ENCODE results near the gene GLI1.
"Not testable (repeated sequence)": the region's sequence is repeated elsewhere in the genome, so short reads cannot be mapped to it uniquely, and the experiment has no call there.

Gene GLI1

GRCh38 chr12:57459750-57460467 is at the start of gene GLI1:
Gene GLI1, plus strand, starts transcription at chr12:57459785. Its CDS starts 3,907 bp downstream, at chr12:57463692.
- DNase-seq: peak; percentile 89

DNA sequence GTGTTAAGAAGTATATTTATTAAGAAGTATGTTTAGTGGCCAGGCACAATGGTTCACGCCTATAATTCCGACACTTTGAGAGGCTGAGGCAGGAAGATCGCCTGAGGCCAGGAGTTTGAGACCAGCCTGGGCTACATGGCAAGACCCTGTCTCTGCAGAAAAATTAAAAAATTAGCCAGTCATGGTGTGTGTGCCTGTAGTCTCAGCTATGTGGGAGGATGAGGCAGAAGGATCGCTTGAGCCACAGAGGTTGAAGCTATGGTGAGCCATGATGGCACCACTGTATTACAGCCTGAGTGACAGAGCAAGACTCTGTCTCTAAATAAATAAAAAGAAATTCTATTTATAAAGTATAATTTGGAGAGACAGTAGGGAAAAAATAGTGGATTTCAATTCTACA is 49.1 kb upstream of the GLI1 start:
- no peak for DNase-seq

GRCh38 chr12:57414160-57414559 is 45.4 kb upstream of the GLI1 start:
- DNase-seq: not testable (repeated sequence)

DNA sequence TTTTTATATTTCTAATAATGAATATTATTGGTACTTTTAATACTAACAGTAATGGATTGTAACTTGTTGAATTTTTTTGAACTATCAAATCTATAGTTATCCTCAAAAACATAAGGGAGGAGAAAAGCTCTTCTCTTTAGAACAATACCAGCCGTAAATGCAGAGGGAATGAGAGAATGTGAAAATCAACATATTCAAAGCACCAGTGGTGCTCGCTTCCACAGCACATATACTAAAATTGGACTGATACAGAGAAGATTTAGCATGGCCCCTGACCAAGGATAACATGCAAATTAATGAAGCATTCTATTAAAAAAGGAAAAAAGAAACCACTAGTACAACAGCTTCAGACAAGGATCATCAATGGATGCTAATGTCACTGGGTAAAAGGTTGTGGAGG is 44.5 kb upstream of the GLI1 start:
- no peak for DNase-seq

DNA sequence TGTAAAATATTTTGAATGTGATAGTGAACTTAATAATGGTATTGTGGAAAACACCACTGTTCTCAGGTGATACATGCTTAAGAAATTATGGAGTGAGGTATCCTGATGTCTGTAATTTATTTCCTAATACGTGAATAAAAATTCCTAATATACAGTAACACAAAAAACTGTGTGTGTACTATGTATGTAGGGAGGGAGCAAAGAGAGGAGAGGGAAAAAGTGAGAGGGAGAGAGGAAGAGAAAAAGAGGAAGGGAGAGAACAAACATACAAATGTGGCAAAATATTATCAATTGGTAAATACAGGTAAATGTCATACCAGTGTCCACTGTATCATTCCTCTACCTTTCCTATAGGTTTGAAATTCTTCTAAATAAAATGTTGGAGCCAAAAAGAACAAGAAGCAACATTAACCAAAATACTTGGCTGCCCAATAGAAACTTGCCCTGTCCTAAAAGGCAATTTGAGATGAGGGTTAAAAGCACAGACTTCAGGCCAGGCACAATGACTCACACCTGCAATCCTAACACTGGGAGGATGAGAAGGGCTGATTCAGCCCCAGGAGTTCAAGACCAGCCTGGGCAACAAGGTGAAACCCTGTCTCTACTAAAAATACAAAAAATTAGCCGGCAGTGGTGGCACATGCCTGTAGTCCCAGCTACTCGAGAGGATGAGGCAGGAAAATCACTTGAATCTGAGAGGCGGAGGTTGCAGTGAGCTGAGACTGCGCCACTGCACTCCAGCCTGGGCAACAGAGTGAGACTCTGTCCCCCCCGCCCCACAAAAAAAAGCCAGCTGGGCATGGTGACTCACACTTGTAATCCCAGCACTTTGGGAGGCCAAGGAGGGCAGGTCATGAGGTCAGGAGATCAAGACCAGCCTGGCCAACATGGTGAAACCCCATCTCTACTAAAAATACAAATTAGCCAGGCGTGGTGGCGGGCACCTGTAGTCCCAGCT is 43.3 kb upstream of the GLI1 start:
- DNase-seq: no peak

GRCh38 chr12:57418255-57418654 is 41.3 kb upstream of the GLI1 start:
- DNase-seq: no peak

GRCh38 chr12:57419495-57419894 is 40.1 kb upstream of the GLI1 start:
- DNase-seq: no peak

DNA sequence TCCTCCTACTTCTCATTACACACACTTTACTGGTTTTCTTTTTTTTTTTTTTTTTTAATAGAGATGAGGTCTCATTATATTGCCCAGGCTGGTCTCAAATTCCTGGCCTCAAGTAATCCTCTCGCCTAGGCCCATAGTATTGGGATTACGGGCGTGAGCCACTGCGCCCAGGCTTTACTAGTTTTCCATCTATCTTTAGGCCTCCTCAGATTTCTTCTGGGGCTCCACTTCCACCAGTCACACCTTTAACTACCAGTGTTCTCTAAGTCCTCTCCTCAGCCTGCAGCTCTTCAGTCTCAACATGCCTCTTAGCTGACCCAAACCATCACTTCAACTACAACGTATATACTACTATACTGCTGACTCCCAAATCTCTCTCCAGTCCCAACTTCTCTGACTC is 39.1 kb upstream of the GLI1 start:
- DNase-seq: no peak

GRCh38 chr12:57426948-57427347 is 32.6 kb upstream of the GLI1 start:
- not testable (repeated sequence) for DNase-seq

DNA sequence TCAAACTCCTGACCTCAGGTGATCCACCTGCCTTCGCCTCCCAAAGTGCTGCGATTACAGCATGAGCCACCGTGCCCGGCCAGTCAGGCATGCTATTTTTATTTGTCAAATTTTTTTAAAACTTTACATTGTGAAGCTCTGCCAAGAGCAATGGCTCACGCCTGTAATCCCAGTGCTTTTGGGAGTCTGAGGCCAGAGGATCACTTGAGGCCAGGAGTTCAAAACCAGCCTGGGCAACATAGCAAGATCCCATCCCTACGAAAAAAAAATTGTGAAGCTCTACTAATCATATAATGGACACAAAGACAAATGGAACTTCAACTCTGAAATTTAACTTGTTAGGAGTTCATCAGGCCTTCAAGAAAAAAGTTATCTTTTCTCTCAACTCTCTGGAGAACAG is 30.6 kb upstream of the GLI1 start:
- no peak for DNase-seq

DNA sequence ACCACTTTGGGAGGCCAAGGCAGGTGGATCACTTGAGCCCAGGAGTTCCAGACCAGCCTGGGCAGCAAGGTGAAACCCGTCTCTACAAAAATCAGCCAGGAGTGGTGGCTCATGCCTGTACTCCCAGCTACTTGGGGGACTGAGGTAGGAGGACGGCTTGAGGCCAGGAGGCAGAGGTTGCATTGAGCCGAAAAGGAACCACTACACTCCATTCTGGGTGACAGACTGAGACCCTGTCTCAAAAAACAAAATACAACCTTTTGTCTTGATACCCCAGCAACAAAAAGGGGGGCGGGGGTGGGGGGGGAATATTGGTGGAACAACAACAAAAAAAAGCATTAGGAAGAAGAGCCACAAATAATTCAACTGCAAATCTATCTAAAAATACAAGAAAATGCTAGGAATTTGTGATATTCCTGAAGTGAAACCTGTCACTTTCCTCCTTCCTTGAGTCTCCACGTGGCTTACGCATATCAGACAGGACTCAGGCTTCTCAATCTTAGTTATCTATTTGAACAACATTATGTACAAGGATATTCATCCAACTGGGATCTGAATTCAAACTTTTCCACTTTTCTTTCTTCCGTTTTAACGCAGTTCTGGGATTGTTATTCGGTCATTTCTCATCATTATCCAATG is 30.0 kb upstream of the GLI1 start:
- no peak for DNase-seq

- no peak for DNase-seq
Observed at GRCh38 chr12:57430112-57430930, 29.3 kb upstream of the GLI1 start.

- peak; percentile 98 for DNase-seq
Observed at GRCh38 chr12:57430931-57431566, 28.5 kb upstream of the GLI1 start, which contains the start of gene R3HDM2. Gene R3HDM2, minus strand, starts transcription at chr12:57431043. Its CDS starts 120,615 bp downstream, at chr12:57310428.

DNA sequence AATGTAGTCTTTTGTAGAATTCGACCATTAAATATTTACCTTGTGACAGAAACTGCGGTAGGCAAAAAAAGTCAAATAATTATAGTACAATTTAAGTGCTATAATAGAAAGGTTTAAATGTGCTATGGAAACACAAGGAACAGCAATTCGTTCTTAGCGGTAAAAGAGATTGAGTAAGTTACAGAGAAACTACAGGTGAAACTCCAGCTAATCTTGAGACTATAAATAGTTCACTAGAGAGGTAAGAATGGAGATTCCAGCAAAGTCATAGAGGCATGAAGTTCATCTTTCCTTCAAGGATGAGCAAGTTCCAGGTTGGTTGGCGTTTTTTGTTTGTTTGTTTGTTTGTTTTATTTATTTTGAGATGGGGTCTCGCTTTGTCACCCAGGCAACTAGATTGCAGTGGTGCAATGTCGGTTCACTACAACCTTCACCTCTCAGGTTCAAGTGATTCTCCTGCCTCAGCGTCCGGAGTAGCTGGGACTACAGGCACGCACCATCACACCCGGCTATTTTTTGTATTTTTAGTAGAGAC is 27.9 kb upstream of the GLI1 start:
- DNase-seq: no peak

- DNase-seq: no peak
Observed at GRCh38 chr12:57433370-57433769, 26.2 kb upstream of the GLI1 start.

- DNase-seq: no peak
Observed at GRCh38 chr12:57434517-57435223, 24.9 kb upstream of the GLI1 start, which contains the start of gene INHBC. Gene INHBC, plus strand, starts transcription at chr12:57434784. Its CDS starts 103 bp downstream, at chr12:57434887.

DNA sequence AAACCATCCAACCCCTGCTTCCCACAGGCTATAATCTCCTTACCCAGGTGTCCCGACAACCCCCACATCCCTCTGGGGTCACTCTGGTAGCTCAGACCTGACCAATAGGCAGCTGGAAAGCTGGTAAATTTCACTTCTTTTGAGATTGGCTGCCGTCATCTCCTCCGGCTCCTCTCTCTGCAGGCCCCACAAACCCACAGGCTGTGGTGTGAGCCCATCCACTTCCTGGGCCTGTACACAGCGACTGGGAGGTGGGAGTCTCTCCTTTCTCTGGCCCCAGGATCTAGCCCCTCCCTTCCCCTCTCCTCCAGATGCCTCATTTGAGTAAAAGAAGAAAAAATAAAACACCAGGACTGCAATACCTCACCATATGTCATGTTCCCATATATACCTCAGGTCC is 24.3 kb upstream of the GLI1 start:
- DNase-seq: no peak

GRCh38 chr12:57438400-57438799 is 21.2 kb upstream of the GLI1 start:
- DNase-seq: no peak

GRCh38 chr12:57439762-57440266 is 19.8 kb upstream of the GLI1 start:
- DNase-seq: no peak

GRCh38 chr12:57441393-57441792 is 18.2 kb upstream of the GLI1 start:
- DNase-seq: not testable (repeated sequence)

Data from right hindlimb (tissue), 1 donor.